Measurements from ENCODE around the gene SPCS2.

DNA sequence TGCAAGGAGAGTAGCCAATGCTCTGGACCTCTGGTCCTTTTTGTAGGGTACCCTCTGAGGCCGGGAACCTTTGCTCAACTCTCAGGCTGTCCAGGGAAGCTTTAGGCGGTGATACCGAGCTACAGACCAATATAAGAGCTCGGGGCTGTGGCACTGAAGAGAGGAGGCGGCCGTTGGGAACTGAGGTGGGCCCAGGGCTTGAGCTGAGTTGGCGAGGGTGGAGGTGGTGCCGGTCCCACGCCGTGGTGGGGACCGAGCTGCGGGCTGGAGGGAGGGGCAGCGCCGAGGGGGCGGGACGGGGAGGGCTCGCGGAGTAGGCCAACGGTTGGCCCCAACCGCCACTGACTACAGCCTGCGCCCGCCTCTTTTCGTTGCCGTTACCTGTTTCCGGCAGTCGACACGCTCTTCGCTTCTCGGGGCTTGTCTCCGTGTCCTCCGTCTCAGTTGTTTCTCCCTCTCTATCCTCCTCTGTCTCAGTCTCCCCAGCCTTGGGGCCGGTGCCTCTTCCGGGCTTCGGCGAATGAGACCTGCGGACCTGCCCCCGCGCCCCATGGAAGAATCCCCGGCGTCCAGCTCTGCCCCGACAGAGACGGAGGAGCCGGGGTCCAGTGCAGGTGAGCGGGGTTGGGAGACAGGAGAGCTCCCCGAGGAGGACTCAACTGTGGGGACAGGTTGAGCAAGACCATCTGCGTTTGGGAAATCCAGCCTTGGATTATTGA lies 39.6 kb downstream of the SPCS2 start, which contains the start of gene NEU3:
- TF ChIP-seq, protein P1, sequence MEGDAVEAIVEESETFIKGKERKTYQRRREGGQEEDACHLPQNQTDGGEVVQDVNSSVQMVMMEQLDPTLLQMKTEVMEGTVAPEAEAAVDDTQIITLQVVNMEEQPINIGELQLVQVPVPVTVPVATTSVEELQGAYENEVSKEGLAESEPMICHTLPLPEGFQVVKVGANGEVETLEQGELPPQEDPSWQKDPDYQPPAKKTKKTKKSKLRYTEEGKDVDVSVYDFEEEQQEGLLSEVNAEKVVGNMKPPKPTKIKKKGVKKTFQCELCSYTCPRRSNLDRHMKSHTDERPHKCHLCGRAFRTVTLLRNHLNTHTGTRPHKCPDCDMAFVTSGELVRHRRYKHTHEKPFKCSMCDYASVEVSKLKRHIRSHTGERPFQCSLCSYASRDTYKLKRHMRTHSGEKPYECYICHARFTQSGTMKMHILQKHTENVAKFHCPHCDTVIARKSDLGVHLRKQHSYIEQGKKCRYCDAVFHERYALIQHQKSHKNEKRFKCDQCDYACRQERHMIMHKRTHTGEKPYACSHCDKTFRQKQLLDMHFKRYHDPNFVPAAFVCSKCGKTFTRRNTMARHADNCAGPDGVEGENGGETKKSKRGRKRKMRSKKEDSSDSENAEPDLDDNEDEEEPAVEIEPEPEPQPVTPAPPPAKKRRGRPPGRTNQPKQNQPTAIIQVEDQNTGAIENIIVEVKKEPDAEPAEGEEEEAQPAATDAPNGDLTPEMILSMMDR (IDR thresholded peaks at IDR 0.05; ENCODE audit: control extremely low read depth in 1 of 3, insufficient read depth in 1 of 3, low read depth in 1 of 3, low read length in 3 of 3) = no peak
- TF ChIP-seq GABPA (IDR thresholded peaks at IDR 0.05; ENCODE audit: borderline replicate concordance, insufficient read depth, low read length) = no peak

Measured in H1 (cell line).